Loucy (cell line): ENCODE results near the gene CEBPZOS.

Source experiments
- H2AFZ ChIP-seq: fragments of 200-600 bp; sonication (generic); 2 replicates; pipeline ENCODE4 v1.6.0; 2016; ENCODE audit warnings: antibody characterized with exemption, mild to moderate bottlenecking, low read length, moderate library complexity
- H3F3A ChIP-seq: fragments of 200-600 bp; 2 replicates; pipeline ENCODE4 v1.6.0; 2016; ENCODE audit warnings: antibody characterized with exemption, low read depth, mild to moderate bottlenecking
- H3K27me3 ChIP-seq: fragments of 200-600 bp; sonication (generic); 2 replicates; pipeline ENCODE4 v1.6.1; 2014; ENCODE audit warnings: low read length, mild to moderate bottlenecking; ENCODE audit not compliant: insufficient read depth, poor library complexity, severe bottlenecking
- H3K36me3 ChIP-seq: fragments of 200-600 bp; sonication (generic); 2 replicates; pipeline ENCODE4 v1.6.1; 2016; ENCODE audit warnings: low read length; ENCODE audit not compliant: insufficient read depth
- H3K4me1 ChIP-seq: fragments of 200-600 bp; sonication (generic); 2 replicates; pipeline ENCODE4 v1.5.1; 2014; ENCODE audit warnings: low read length, mild to moderate bottlenecking; ENCODE audit not compliant: insufficient read depth, poor library complexity, severe bottlenecking
- H3K4me2 ChIP-seq: fragments of 200-600 bp; sonication (generic); 2 replicates; pipeline ENCODE4 v1.6.0; 2014; ENCODE audit warnings: antibody characterized with exemption, low read length, low read depth, mild to moderate bottlenecking; ENCODE audit not compliant: poor library complexity, severe bottlenecking
- H3K4me3 ChIP-seq: fragments of 200-600 bp; sonication (generic); 2 replicates; pipeline ENCODE4 v1.5.1; 2014; ENCODE audit warnings: low read length, mild to moderate bottlenecking, mixed read lengths; ENCODE audit not compliant: poor library complexity, severe bottlenecking
- H3K79me2 ChIP-seq: fragments of 200-600 bp; sonication (generic); 2 replicates; pipeline ENCODE4 v1.6.1; 2014; ENCODE audit warnings: low read length; ENCODE audit not compliant: insufficient read depth
- H3K9ac ChIP-seq: fragments of 200-600 bp; sonication (generic); 2 replicates; pipeline ENCODE4 v1.6.0; 2014; ENCODE audit warnings: mild to moderate bottlenecking, low read depth, low read length, moderate library complexity; ENCODE audit not compliant: poor library complexity, severe bottlenecking
- H3K9me2 ChIP-seq: fragments of 200-600 bp; sonication (generic); replicated peaks from 2 replicates; pipeline ENCODE4 v1.6.1; 2016; ENCODE audit warnings: low read depth, low read length, mixed read lengths
- H3K9me3 ChIP-seq: fragments of 200-600 bp; sonication (generic); 2 replicates; pipeline ENCODE4 v1.6.1; 2014; ENCODE audit warnings: mild to moderate bottlenecking, antibody characterized with exemption, low read length, low read depth; ENCODE audit not compliant: insufficient read depth
- H4K20me1 ChIP-seq: fragments of 200-600 bp; sonication (generic); 2 replicates; pipeline ENCODE4 v1.6.0; 2014; ENCODE audit warnings: antibody characterized with exemption, low read length, mild to moderate bottlenecking; ENCODE audit not compliant: insufficient read depth, poor library complexity, severe bottlenecking
- EZH2phosphoT487 ChIP-seq: fragments of 200-600 bp; IDR thresholded peaks from 2 replicates; pipeline ENCODE4 v1.6.1; 2018; ENCODE audit warnings: antibody characterized with exemption, mild to moderate bottlenecking, moderate library complexity, borderline replicate concordance
- TF ChIP-seq, protein P1 (sequence below): fragments of 200-600 bp; sonication (generic); conservative IDR thresholded peaks from 2 replicates; pipeline ENCODE4 v1.5.1; 2014; ENCODE audit warnings: mild to moderate bottlenecking, antibody characterized with exemption, low read length

The CEBPZOS gene

DNA sequence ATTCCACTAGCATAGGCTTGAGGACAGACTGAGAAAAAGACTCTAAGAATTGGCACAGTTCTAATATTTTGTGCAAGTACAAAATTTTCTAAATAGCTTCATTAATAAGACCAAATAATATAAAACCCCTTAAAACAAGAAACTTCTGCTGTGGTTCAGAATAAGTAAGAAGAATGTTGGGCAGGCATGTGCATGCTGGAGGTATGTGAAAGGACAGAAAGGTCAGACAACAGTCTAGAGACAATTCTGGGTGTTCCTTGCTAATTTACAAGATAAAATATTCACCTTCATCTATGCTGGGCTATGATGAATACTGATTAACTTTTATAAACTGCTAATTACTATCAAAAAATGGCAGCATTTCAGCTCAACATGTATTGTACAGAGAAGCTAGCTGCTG lies 14.9 kb downstream of the CEBPZOS start:
- Histone ChIP-seq H3K36me3 (peaks cover 86% of the 10 kb centered on the region), H4K20me1 (no peaks in the 10 kb centered on the region), H3F3A (no peaks in the 10 kb centered on the region; the same call in 1 of the 2 replicates), H3K9me3 (peaks cover 7% of the 10 kb centered on the region; the same call in 1 of the 2 replicates), H2AFZ (no peak overlapping the region), H3K4me3 (no peak overlapping the region), H3K9ac (no peak overlapping the region), H3K79me2 (peaks cover 33% of the 10 kb centered on the region), H3K4me2 (no peak overlapping the region), H3K4me1 (no peaks in the 10 kb centered on the region), H3K9me2 (no peaks in the 10 kb centered on the region), H3K27me3 (no peaks in the 10 kb centered on the region)
- TF ChIP-seq EZH2phosphoT487, result no peak
- TF ChIP-seq, protein P1, sequence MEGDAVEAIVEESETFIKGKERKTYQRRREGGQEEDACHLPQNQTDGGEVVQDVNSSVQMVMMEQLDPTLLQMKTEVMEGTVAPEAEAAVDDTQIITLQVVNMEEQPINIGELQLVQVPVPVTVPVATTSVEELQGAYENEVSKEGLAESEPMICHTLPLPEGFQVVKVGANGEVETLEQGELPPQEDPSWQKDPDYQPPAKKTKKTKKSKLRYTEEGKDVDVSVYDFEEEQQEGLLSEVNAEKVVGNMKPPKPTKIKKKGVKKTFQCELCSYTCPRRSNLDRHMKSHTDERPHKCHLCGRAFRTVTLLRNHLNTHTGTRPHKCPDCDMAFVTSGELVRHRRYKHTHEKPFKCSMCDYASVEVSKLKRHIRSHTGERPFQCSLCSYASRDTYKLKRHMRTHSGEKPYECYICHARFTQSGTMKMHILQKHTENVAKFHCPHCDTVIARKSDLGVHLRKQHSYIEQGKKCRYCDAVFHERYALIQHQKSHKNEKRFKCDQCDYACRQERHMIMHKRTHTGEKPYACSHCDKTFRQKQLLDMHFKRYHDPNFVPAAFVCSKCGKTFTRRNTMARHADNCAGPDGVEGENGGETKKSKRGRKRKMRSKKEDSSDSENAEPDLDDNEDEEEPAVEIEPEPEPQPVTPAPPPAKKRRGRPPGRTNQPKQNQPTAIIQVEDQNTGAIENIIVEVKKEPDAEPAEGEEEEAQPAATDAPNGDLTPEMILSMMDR, result no peak

DNA sequence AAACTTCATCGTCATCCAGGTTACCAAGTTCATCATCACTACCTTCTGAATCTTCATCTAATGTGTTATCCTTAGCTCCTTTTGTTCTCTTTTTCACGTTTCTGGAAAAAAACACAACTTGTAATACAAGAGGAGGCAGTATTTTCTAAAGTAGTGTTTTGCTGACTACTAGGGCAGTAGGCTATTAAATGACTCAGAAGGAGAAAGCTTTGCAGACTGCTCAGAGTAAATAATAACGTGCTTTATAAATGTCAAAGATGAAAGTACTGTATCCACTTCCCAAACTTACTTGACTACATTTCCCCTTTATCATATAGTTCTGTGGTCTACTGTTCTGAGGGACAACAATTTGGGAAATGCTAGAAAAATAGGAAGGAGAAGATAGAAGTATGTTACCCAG lies 15.6 kb downstream of the CEBPZOS start:
- Histone ChIP-seq H3K27me3 (no peaks in the 10 kb centered on the region), H3K79me2 (peaks cover 26% of the 10 kb centered on the region)

DNA sequence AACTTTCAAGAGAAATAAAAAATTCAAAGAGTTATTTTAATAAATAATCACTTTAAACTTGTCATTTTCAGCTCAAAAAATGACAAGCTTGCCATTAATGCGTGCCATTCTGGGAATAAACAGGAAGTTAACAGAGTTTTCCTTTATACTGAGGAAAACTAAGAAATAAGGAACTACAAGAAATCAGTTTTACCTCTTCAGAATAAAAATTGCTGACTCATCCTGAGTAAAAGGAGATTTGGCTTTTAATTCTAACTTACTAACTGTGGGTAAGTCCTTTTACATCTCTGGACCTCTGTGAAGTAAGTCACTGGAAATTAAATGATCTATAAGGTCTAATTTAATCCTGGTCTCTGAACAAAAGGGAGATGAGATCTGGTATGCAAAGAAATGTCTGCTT lies 19.0 kb downstream of the CEBPZOS start:
- Histone ChIP-seq H3K36me3 (peaks cover 69% of the 10 kb centered on the region), H4K20me1 (no peaks in the 10 kb centered on the region), H3K4me2 (no peak overlapping the region), H3F3A (no peaks in the 10 kb centered on the region; the same call in 1 of the 2 replicates), H3K4me1 (no peaks in the 10 kb centered on the region), H2AFZ (no peak overlapping the region), H3K27me3 (no peaks in the 10 kb centered on the region), H3K9me2 (no peaks in the 10 kb centered on the region), H3K9me3 (no peaks in the 10 kb centered on the region), H3K79me2 (no peaks in the 10 kb centered on the region; the same call in 1 of the 2 replicates), H3K9ac (no peak overlapping the region), H3K4me3 (no peak overlapping the region)
- TF ChIP-seq EZH2phosphoT487, result no peak
- TF ChIP-seq, protein P1, result no peak

More for the DNA sequence above, 15.6 kb downstream of the CEBPZOS start:
- Histone ChIP-seq H3F3A (no peaks in the 10 kb centered on the region; the same call in 1 of the 2 replicates), H3K4me1 (no peaks in the 10 kb centered on the region), H3K4me2 (no peak overlapping the region), H3K9me3 (peaks cover 7% of the 10 kb centered on the region; the same call in 1 of the 2 replicates), H3K9me2 (no peaks in the 10 kb centered on the region), H4K20me1 (no peaks in the 10 kb centered on the region), H3K4me3 (no peak overlapping the region), H2AFZ (no peak overlapping the region), H3K9ac (no peak overlapping the region), H3K36me3 (peaks cover 86% of the 10 kb centered on the region)
- TF ChIP-seq, protein P1, result no peak
- TF ChIP-seq EZH2phosphoT487, result no peak
